HPDE6-E6E7 (cell line): ENCODE data around the gene TMIE.
"Not testable (repeated sequence)": the region's sequence is repeated elsewhere in the genome, so short reads cannot be mapped to it uniquely, and the experiment has no call there.

ENCODE experiments used
- DNase-seq: peaks from one replicate; pipeline ENCODE4 v3.0.0; 2011; ENCODE audit warnings: missing footprints; ENCODE audit errors: extremely low spot score

The TMIE gene

GRCh38 chr3:46722443-46722842, 21.3 kb downstream of the TMIE start:
- no peak for DNase-seq

- DNase-seq: no peak
Measured at GRCh38 chr3:46724424-46724823, 23.2 kb downstream of the TMIE start.

DNA sequence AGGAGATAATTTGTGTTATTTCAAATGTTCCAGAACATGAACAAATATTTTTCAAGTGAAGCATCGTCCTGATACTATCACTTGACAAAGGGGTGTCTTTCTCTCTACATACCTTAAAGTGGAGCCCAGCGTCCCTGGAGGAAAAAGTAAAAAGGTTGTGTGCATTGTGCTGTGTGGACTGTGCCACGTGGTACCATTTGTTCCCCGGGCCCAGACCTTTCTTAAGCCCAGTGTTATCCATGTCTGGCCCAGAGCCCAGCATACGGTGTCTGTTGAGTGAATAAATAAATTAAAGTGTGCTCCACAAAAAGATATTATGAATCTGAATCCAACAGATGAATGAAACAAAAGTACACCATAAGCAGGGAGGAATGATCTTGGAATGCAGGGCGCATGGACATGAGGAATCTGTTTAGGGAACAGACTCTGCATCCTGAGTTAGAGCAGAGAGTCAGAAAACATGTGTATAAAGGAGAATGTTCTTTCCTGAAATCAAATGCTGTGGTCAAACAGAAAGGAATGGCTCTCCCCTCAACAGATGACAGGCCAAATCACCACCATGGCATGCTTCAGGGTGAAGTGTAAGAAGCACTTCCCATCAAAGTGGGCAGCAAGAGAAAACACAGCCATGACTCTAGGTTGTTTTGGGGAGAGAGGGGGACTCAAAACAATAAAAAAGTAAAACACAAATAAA, 24.6 kb downstream of the TMIE start:
- DNase-seq: no peak

- DNase-seq: no peak
Measured at GRCh38 chr3:46729038-46729437, 27.8 kb downstream of the TMIE start.

DNA sequence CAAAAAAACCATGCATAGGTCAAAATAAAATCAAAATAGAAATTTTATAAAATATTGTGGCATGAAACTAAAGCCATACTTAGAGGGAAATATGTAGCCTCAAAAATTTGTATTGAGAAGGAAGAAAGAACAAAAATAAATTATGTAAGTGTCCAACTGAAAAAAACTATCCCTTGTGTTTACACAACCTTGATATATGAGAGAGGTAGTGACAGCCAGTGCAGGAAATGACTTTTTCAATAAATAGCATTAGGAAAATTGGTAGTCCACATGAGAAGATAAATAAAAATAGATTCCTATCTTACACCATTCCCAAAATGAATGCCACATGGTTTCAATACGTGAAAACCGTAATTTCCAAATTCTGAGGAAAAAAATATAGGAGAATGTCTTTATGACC, 29.6 kb downstream of the TMIE start:
- DNase-seq: no peak

GRCh38 chr3:46731795-46732194, 30.6 kb downstream of the TMIE start:
- DNase-seq: no peak

DNA sequence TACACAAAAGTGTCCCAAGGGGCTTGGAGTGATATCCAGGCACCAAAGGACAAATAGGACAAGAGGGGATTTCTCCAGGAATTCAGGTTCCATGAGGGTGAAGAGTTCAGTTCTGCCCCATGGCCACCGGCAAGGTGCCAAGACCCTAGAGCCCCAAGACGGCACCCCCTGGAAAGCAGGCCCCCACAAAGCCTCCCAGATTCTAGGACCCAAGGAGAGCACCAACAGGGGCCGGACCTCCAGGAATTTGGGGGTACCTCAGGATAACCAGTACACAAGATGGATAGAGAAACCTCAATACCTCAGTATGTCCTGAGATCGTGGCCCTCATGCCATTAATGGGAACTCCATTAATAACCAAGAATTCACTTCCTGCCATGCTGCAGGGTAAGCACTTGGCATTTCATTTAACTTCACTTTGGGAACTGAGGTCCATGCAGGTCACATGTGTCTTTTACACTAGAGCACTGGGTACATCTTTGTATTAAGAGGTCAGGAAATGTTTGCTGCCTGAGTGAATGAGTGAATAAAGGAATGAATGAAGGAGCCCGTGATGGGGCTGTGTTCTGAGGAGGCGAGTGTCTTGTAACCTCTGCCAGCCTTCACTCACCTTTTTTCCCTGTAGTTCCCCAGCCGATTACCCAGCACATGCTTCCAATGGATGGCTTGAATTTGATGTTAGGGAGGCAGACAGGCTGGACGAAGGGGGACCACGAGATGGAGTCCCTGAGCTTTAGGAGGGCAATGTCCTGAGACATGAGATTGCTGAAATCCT, 32.0 kb downstream of the TMIE start:
- DNase-seq: no peak

DNA sequence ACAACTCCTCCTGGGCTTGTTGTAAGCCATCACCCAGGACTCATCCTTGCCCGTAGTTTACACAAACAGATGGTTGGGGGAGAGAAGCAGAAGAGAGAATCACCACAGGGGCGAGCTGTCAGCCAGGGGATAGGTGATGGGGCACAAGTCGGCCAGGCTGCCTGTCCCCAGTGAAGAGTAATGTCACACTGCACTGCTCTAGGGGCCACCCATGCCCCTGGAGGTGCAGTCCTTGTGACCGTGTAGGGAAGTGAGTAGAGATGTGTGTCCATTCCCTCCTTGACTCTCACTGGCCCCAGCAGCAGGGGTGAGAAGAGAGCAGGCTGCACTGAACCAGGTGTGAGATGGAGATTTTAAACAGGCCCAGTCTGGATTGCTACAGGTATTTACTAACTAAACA, 33.6 kb downstream of the TMIE start:
- DNase-seq: no peak

DNA sequence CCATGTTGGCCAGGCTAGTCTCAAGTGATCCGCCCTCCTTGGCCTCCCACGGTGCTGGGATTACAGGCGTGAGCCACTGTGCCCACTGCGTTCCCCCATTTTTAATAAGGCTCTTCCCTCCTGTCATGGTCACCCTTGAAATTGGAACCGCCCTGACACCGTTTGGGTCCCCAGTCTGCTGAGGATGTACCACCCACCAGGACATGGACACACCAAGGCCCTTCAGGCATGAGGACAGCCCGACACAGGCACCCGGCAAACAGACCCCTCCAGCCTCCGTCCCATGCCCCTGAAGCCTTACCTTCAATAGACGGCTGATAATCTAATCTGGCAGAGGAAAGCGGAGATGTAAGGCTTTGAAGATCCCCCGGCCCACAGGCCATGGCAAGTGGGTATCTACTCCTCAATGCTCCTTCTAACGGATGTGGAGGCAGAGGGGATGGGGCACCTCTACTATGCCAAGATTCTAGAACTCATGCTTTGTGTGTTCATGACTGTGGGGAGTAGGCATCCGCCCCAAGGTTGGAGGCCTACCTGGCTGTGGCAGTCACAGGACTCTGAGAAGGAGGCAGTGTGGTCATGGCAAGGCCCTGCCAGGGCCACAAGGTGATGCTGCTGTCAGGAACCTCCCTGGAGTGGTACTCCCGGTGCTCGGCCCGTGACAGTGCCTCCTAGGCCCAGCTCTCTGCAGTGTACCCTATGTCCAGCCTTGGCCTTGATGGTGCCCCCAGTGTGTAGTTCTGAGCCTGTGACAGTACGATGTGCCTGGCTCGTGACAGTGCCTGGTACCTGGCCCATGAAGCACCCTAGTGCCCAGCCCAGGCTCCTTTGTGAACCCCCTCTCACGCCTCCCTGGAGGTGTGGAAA, 35.0 kb downstream of the TMIE start:
- DNase-seq: no peak

GRCh38 chr3:46737329-46737731, 36.1 kb downstream of the TMIE start:
- DNase-seq: no peak

- DNase-seq: not testable (repeated sequence)
Measured at GRCh38 chr3:46739565-46739964, 38.4 kb downstream of the TMIE start.

- no peak for DNase-seq
Measured at GRCh38 chr3:46742992-46743585, 41.9 kb downstream of the TMIE start.

GRCh38 chr3:46746711-46747110, 45.5 kb downstream of the TMIE start:
- DNase-seq: no peak

DNA sequence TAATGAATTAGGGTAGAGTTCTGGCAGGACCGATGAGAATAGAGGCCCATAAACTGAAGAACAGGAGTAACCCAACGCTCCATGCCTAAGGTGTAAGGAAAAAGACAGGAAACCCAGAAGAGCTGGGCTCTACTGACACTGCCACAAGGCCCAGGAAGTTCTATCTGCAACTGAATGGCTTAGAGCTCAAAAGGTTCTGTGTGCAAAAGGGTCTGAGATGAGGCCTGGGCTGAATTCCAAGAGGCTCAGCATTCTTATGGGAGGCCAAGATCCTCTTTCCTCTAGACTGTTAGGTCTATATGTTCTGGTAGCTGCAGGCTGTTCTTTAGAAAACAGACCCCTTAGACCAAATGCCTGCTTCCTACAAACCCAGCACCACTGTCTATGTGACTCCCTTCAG, 47.0 kb downstream of the TMIE start:
- no peak for DNase-seq

DNA sequence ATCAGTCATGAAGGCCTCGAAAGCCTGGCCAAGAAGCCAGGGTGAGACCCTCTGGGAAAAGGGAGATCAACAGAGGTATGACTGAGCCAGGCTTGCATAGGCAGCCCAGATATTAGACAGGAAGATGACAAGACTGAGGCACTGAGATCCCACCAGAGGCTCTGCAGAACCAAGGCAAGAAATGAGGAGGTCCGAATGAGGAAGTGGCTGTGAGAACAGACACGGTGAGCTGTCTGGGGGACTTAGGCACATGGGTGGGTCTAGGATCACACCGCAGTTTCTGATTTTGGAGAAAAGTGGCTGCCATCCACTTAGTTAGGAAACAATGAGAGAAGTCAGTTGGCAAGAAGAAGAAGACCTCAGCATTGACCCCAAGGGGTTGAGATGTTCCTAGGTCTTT, 47.9 kb downstream of the TMIE start:
- DNase-seq: no peak

DNA sequence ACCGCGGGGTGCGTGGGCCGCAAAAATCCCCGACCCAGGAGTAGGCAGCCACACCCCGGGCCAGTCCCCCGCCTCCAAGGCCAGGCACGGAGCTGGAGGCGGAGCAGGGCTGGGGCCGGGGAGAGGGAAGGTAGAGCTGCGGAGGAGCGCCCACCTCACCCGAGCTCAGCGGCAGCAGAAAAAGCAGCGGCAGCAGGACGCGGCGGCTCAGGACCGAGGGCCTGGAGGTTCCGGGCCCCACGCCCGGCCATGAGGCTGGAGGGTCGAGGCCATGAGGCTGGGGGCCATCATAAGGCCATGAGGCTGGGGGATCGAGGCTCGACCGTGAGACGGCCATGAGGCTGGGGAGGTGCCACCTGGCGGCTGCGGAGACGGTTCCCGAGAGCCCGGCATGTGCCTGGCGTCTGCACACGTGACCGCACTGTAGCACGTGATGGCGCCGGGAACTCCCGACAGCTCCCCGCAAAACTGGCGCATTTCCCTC, 49.4 kb downstream of the TMIE start:
- no peak for DNase-seq

GRCh38 chr3:46753127-46753526, 51.9 kb downstream of the TMIE start:
- DNase-seq: not testable (repeated sequence)

GRCh38 chr3:46755646-46756045, 54.5 kb downstream of the TMIE start:
- DNase-seq: no peak

- DNase-seq: no peak
Measured at GRCh38 chr3:46756642-46757041, 55.5 kb downstream of the TMIE start.

DNA sequence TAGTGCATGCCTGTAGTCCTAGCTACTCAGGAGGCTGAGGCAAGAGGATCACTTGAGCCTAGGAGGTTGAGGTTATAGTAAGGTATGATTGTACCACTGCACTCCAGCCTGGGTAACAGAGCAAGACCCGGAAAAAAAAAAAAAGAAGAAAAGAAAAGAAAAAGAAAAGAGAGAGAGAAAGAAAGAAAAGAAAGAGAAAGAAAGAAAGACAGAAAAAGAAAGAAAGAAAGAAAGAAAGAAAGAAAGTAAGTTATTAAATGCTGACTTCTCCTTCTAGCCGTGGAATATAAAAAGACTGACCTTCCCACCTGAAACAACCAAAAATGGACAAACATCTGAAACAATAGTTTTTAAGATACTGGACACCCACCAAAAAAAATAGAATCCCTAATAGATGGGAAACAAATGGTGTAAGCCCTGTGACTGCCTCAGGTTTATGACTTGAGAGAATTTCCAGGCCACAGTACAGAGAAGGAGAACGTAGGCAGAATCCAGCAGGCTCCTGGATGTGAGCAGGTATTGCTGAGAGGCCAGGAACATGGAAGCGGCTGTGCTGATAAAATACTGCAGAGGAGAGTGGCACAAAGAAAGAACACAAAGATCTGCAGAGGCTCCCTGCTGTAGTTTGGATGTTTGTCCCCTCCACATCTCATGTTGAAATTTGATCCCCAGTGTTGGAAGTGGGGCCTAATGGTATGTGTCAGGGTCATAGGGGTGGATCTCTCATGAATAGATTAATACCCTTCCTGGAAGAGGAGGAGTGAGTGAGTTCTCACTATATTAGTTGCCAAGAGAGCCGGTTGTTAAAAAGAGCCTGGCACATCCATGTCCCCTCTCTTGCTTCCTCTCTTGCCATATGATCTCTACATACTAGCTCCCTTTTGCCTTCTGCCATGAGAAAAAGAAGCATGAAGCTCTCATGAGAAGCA, 58.3 kb downstream of the TMIE start:
- DNase-seq: no peak
